ENCODE data around the gene MRM3.
A peak's percentile ranks its signal among the peaks of the same experiment; 100 is the strongest.

Gene MRM3

GRCh38 chr17:737561-738113 lies 44.5 kb upstream of the MRM3 start:
- H3K27me3 ChIP-seq (ENCODE audit: insufficient read depth, poor library complexity, severe bottlenecking): peaks cover 3% of the 10 kb centered on the region
- no peak overlapping the region for H3K27ac ChIP-seq (replicated peaks)
- no peak overlapping the region for H3K4me3 ChIP-seq (replicated peaks; ENCODE audit: insufficient read depth, low read length)
- DNase-seq (ENCODE audit: low read depth in 1 of 2, low spot score in 1 of 2): no peak
- TF ChIP-seq CTCF (IDR thresholded peaks at IDR 0.05; ENCODE audit: insufficient read depth, low read length): no peak
- no peak for TF ChIP-seq REST (IDR thresholded peaks at IDR 0.05; ENCODE audit: insufficient replicate concordance, low read depth)
- no peak for TF ChIP-seq SPI1 (IDR thresholded peaks at IDR 0.05; ENCODE audit: borderline replicate concordance, low read depth)
- no peak for TF ChIP-seq POLR2AphosphoS5 (IDR thresholded peaks at IDR 0.05; ENCODE audit: low read depth)
- no peak for TF ChIP-seq GABPA (IDR thresholded peaks at IDR 0.05; ENCODE audit: low read depth)

GRCh38 chr17:740240-741017 lies 41.7 kb upstream of the MRM3 start:
- peak; percentile 33; the same call in 1 of the 2 replicates for TF ChIP-seq SPI1 (IDR thresholded peaks at IDR 0.05; ENCODE audit: borderline replicate concordance, low read depth)
- TF ChIP-seq POLR2AphosphoS5 (IDR thresholded peaks at IDR 0.05; ENCODE audit: low read depth): 0 out of 2 replicates have a peak, but pooled peaks have one; percentile 20
- no peak for TF ChIP-seq CTCF (IDR thresholded peaks at IDR 0.05; ENCODE audit: insufficient read depth, low read length)
- DNase-seq (ENCODE audit: low read depth in 1 of 2, low spot score in 1 of 2): peak; percentile 35 to 79
- H3K27me3 ChIP-seq (ENCODE audit: insufficient read depth, poor library complexity, severe bottlenecking): no peaks in the 10 kb centered on the region

GRCh38 chr17:742147-742793 lies 39.9 kb upstream of the MRM3 start:
- TF ChIP-seq SPI1 (IDR thresholded peaks at IDR 0.05; ENCODE audit: borderline replicate concordance, low read depth) (no peak), CTCF (IDR thresholded peaks at IDR 0.05; ENCODE audit: insufficient read depth, low read length) (no peak), GABPA (IDR thresholded peaks at IDR 0.05; ENCODE audit: low read depth) (no peak)
- H3K27me3 ChIP-seq (ENCODE audit: insufficient read depth, poor library complexity, severe bottlenecking): no peaks in the 10 kb centered on the region
- H3K27ac ChIP-seq (replicated peaks): no peak overlapping the region
- no peak overlapping the region for H3K4me3 ChIP-seq (replicated peaks; ENCODE audit: insufficient read depth, low read length)
- no peak for DNase-seq (ENCODE audit: low read depth in 1 of 2, low spot score in 1 of 2)

More at GRCh38 chr17:740240-741017, 41.7 kb upstream of the MRM3 start:
- H3K4me3 ChIP-seq (replicated peaks; ENCODE audit: insufficient read depth, low read length): no peak overlapping the region
- H3K27ac ChIP-seq (replicated peaks): peak overlapping the region; percentile 12; the same call in 1 of the 2 replicates

- TF ChIP-seq SPI1 (IDR thresholded peaks at IDR 0.05; ENCODE audit: borderline replicate concordance, low read depth): no peak
- TF ChIP-seq REST (IDR thresholded peaks at IDR 0.05; ENCODE audit: insufficient replicate concordance, low read depth): no peak
- no peak for TF ChIP-seq POLR2AphosphoS5 (IDR thresholded peaks at IDR 0.05; ENCODE audit: low read depth)
- no peak for TF ChIP-seq CTCF (IDR thresholded peaks at IDR 0.05; ENCODE audit: insufficient read depth, low read length)
- no peak for TF ChIP-seq GABPA (IDR thresholded peaks at IDR 0.05; ENCODE audit: low read depth)
- H3K27ac ChIP-seq (replicated peaks): no peak overlapping the region
- no peak for DNase-seq (ENCODE audit: low read depth in 1 of 2, low spot score in 1 of 2)
- no peaks in the 10 kb centered on the region for H3K27me3 ChIP-seq (ENCODE audit: insufficient read depth, poor library complexity, severe bottlenecking)
- no peak overlapping the region for H3K4me3 ChIP-seq (replicated peaks; ENCODE audit: insufficient read depth, low read length)
Measured at GRCh38 chr17:743139-743538, 39.0 kb upstream of the MRM3 start.
